SK-N-SH treated with all-trans-retinoic acid at 6 μM for 48 hours (cell line): ENCODE data around the gene BAG3.
A peak's percentile ranks its signal among the peaks of the same experiment; 100 is the strongest.

ENCODE experiments used
- ATAC-seq: fragments of 200-7000 bp; cut with Tn5 transposase; 3 replicates; pipeline ENCODE4 v1.9.1; 2020; ENCODE audit warnings: mild to moderate bottlenecking, moderate library complexity
- BACH2 ChIP-seq: fragments of 250-450 bp; sonication (Bioruptor Pico); IDR thresholded peaks from 2 replicates; pipeline ENCODE4 v1.9.0; 2021; ENCODE audit warnings: mild to moderate bottlenecking, borderline replicate concordance
- CREB5 ChIP-seq: fragments of 250-450 bp; sonication (Bioruptor Pico); IDR thresholded peaks from 2 replicates; pipeline ENCODE4 v1.5.1; 2020; ENCODE audit warnings: low read depth, mild to moderate bottlenecking, moderate library complexity
- CSDC2 ChIP-seq: fragments of 250-450 bp; sonication (Bioruptor Pico); IDR thresholded peaks from 2 replicates; pipeline ENCODE4 v1.5.0; 2020; ENCODE audit warnings: mild to moderate bottlenecking, moderate library complexity
- CSRNP3 ChIP-seq: fragments of 250-450 bp; sonication (Bioruptor Pico); IDR thresholded peaks from 2 replicates; pipeline ENCODE4 v1.5.1; 2021; ENCODE audit warnings: mild to moderate bottlenecking, moderate library complexity
- ESRRG ChIP-seq: fragments of 250-450 bp; sonication (Bioruptor Pico); IDR thresholded peaks from 2 replicates; pipeline ENCODE4 v1.6.1; 2021; ENCODE audit warnings: mild to moderate bottlenecking
- GLIS3 ChIP-seq: fragments of 250-450 bp; sonication (Bioruptor Pico); IDR thresholded peaks from 2 replicates; pipeline ENCODE4 v1.5.0; 2020; ENCODE audit warnings: mild to moderate bottlenecking, moderate library complexity
- OSR1 ChIP-seq: fragments of 250-450 bp; sonication (Bioruptor Pico); IDR thresholded peaks from 2 replicates; pipeline ENCODE4 v1.8.0; 2022; ENCODE audit warnings: moderate library complexity, mild to moderate bottlenecking, inconsistent platforms
- PATZ1 ChIP-seq: fragments of 250-450 bp; sonication (Bioruptor Pico); IDR thresholded peaks from 2 replicates; pipeline ENCODE4 v1.8.0; 2020; ENCODE audit warnings: mild to moderate bottlenecking, moderate library complexity, borderline replicate concordance
- POU6F1 ChIP-seq: fragments of 250-450 bp; sonication (Bioruptor Pico); IDR thresholded peaks from 2 replicates; pipeline ENCODE4 v1.8.0; 2021; ENCODE audit warnings: low read depth, mild to moderate bottlenecking, moderate library complexity, borderline replicate concordance
- PPARA ChIP-seq: fragments of 250-450 bp; sonication (Bioruptor Pico); IDR thresholded peaks from 2 replicates; pipeline ENCODE4 v1.5.0; 2020; ENCODE audit warnings: mild to moderate bottlenecking, borderline replicate concordance
- SNAI2 ChIP-seq: fragments of 250-450 bp; sonication (Bioruptor Pico); IDR thresholded peaks from 2 replicates; pipeline ENCODE4 v1.5.0; 2020; ENCODE audit warnings: mild to moderate bottlenecking, moderate library complexity
- TCF4 ChIP-seq: fragments of 250-450 bp; sonication (Bioruptor Pico); IDR thresholded peaks from 2 replicates; pipeline ENCODE4 v1.8.0; 2021; ENCODE audit warnings: mild to moderate bottlenecking, moderate library complexity, borderline replicate concordance
- TOX ChIP-seq: fragments of 250-450 bp; sonication (Bioruptor Pico); IDR thresholded peaks from 2 replicates; pipeline ENCODE4 v1.8.0; 2021; ENCODE audit warnings: mild to moderate bottlenecking, moderate library complexity, borderline replicate concordance
- TSHZ2 ChIP-seq: fragments of 250-450 bp; sonication (Bioruptor Pico); IDR thresholded peaks from 2 replicates; pipeline ENCODE4 v1.5.0; 2020; ENCODE audit warnings: mild to moderate bottlenecking, moderate library complexity
- ZC3H10 ChIP-seq: fragments of 250-450 bp; sonication (Bioruptor Pico); IDR thresholded peaks from 2 replicates; pipeline ENCODE4 v1.5.1; 2021; ENCODE audit warnings: mild to moderate bottlenecking, moderate library complexity
- ZFP30 ChIP-seq: fragments of 450-650 bp; formaldehyde crosslinking; IDR thresholded peaks from 2 replicates; pipeline ENCODE4 v1.5.0; 2022; ENCODE audit warnings: mild to moderate bottlenecking, moderate library complexity
- ZNF565 ChIP-seq: fragments of 450-650 bp; formaldehyde crosslinking; conservative IDR thresholded peaks from 2 replicates; pipeline ENCODE4 v1.5.0; 2020; ENCODE audit warnings: low read depth, mild to moderate bottlenecking, moderate library complexity
- ZNF70 ChIP-seq: fragments of 450-650 bp; formaldehyde crosslinking; IDR thresholded peaks from 2 replicates; pipeline ENCODE4 v1.5.0; 2020; ENCODE audit warnings: mild to moderate bottlenecking, moderate library complexity
- ZNF8 ChIP-seq: fragments of 450-650 bp; formaldehyde crosslinking; IDR thresholded peaks from 2 replicates; pipeline ENCODE4 v1.5.0; 2020; ENCODE audit warnings: mild to moderate bottlenecking, moderate library complexity

BAG3 gene

GRCh38 chr10:119679480-119679829 is 28.3 kb downstream of the BAG3 start (continued):
- TF ChIP-seq TSHZ2 (no peak), ZC3H10 (CRISPR knock-in tag) (no peak), PPARA (no peak), GLIS3 (CRISPR knock-in tag) (no peak), OSR1 (no peak), ESRRG (CRISPR knock-in tag) (no peak)

- TF ChIP-seq GLIS3 (CRISPR knock-in tag) = no peak
- TF ChIP-seq BACH2 (CRISPR knock-in tag) = no peak
- no peak for TF ChIP-seq POU6F1 (CRISPR knock-in tag)
- no peak for TF ChIP-seq TSHZ2
- no peak for TF ChIP-seq PPARA
- no peak for TF ChIP-seq TOX (CRISPR knock-in tag)
- no peak for TF ChIP-seq CSDC2 (CRISPR knock-in tag)
- TF ChIP-seq, all 23 proteins: peak for 0
- peak; percentile 45 for ATAC-seq
Measured at GRCh38 chr10:119680050-119680449, 28.9 kb downstream of the BAG3 start.

- ATAC-seq = peak; percentile 78
- TF ChIP-seq OSR1 (no peak), ESRRG (CRISPR knock-in tag) (no peak), TOX (CRISPR knock-in tag) (no peak), CSRNP3 (no peak), ZC3H10 (CRISPR knock-in tag) (no peak), PPARA (no peak), ZNF565 (CRISPR knock-in tag) (no peak), BACH2 (CRISPR knock-in tag) (no peak), GLIS3 (CRISPR knock-in tag) (no peak), PATZ1 (CRISPR knock-in tag) (no peak), CREB5 (CRISPR knock-in tag) (no peak), ZNF70 (CRISPR knock-in tag) (no peak), CSDC2 (CRISPR knock-in tag) (no peak), TCF4 (CRISPR knock-in tag) (no peak), ZFP30 (CRISPR knock-in tag) (no peak), SNAI2 (CRISPR knock-in tag) (no peak), ZNF8 (CRISPR knock-in tag) (no peak)
Measured at GRCh38 chr10:119680650-119681081, 29.5 kb downstream of the BAG3 start.
